DND-41 (cell line): ENCODE results near the gene TLNRD1.

Experiments used
- ATAC-seq: fragments of 200-7000 bp; cut with Tn5 transposase; 3 replicates; pipeline ENCODE4 v1.9.1; 2021; ENCODE audit warnings: low read depth; ENCODE audit not compliant: insufficient read depth
- DNase-seq: peaks from one replicate; pipeline ENCODE4 v3.0.0-alpha.2; 2020
- H2AFZ ChIP-seq: 2 replicates; pipeline ENCODE4 v1.6.0; 2012; ENCODE audit warnings: low read depth, low read length
- H3K27ac ChIP-seq: 2 replicates; pipeline ENCODE4 v1.5.1; 2012; ENCODE audit warnings: low read length, inconsistent platforms
- H3K27me3 ChIP-seq: fragments of 200-600 bp; sonication (generic); 2 replicates; pipeline ENCODE4 v1.6.0; 2012; ENCODE audit warnings: low read length, mild to moderate bottlenecking, inconsistent platforms; ENCODE audit not compliant: insufficient read depth, poor library complexity
- H3K36me3 ChIP-seq: 2 replicates; pipeline ENCODE4 v1.5.1; 2012; ENCODE audit warnings: low read length, inconsistent platforms; ENCODE audit not compliant: insufficient read depth
- H3K4me1 ChIP-seq: 2 replicates; pipeline ENCODE4 v1.5.1; 2012; ENCODE audit warnings: mild to moderate bottlenecking, low read length; ENCODE audit not compliant: insufficient read depth
- H3K4me2 ChIP-seq: 2 replicates; pipeline ENCODE4 v1.6.0; 2012; ENCODE audit warnings: mild to moderate bottlenecking, moderate library complexity, low read length, inconsistent platforms; ENCODE audit not compliant: insufficient read depth
- H3K4me3 ChIP-seq, 2 experiments: fragments of 200-600 bp in 1 of 2; shearing (Covaris generic) in 1 of 2; 2 replicates each; pipeline ENCODE4 v1.5.1; 2012 to 2016; ENCODE audit warnings: inconsistent platforms in 2 of 2, low read length in 2 of 2, mild to moderate bottlenecking in 2 of 2, low read depth in 1 of 2, moderate library complexity in 1 of 2
- H3K79me2 ChIP-seq: 2 replicates; pipeline ENCODE4 v1.6.0; 2012; ENCODE audit warnings: low read length, inconsistent platforms; ENCODE audit not compliant: insufficient read depth
- H3K9ac ChIP-seq: 2 replicates; pipeline ENCODE4 v1.6.0; 2012; ENCODE audit warnings: low read depth, mild to moderate bottlenecking, inconsistent platforms, low read length, moderate library complexity
- H3K9me3 ChIP-seq: 2 replicates; pipeline ENCODE4 v1.5.1; 2012; ENCODE audit warnings: low read length, moderate library complexity, mild to moderate bottlenecking, inconsistent platforms; ENCODE audit not compliant: insufficient read depth, severe bottlenecking
- H4K20me1 ChIP-seq: 2 replicates; pipeline ENCODE4 v1.6.0; 2012; ENCODE audit warnings: low read length; ENCODE audit not compliant: insufficient read depth
- CTCF ChIP-seq: IDR thresholded peaks from 2 replicates; pipeline ENCODE4 v1.5.1; 2012; ENCODE audit warnings: borderline replicate concordance, low read length, moderate library complexity, mild to moderate bottlenecking; ENCODE audit not compliant: poor library complexity, severe bottlenecking; ENCODE audit errors: extremely low read depth
- EZH2 ChIP-seq: IDR thresholded peaks from 3 replicates; pipeline ENCODE4 v1.6.1; 2012; ENCODE audit warnings: borderline replicate concordance, low read depth, mild to moderate bottlenecking, moderate library complexity, low read length, inconsistent platforms; ENCODE audit not compliant: severe bottlenecking

Gene TLNRD1

GRCh38 chr15:81029414-81030300 is 28.9 kb downstream of the TLNRD1 start:
- Histone ChIP-seq H3K79me2 (no peaks in the 10 kb centered on the region), H3K4me3 (no peak overlapping the region), H3K27ac (no peak overlapping the region), H3K4me1 (no peaks in the 10 kb centered on the region), H2AFZ (no peak overlapping the region), H4K20me1 (no peaks in the 10 kb centered on the region), H3K9ac (no peak overlapping the region), H3K27me3 (no peaks in the 10 kb centered on the region), H3K36me3 (no peaks in the 10 kb centered on the region), H3K4me2 (no peak overlapping the region), H3K9me3 (no peaks in the 10 kb centered on the region)
- DNase-seq: no peak
- no peak for ATAC-seq
- TF ChIP-seq CTCF (no peak), EZH2 (no peak)

- ATAC-seq (no peak), DNase-seq (no peak)
- H2AFZ ChIP-seq: no peak overlapping the region
- no peaks in the 10 kb centered on the region for H4K20me1 ChIP-seq
- no peak overlapping the region for H3K27ac ChIP-seq
- H3K79me2 ChIP-seq: no peaks in the 10 kb centered on the region
- H3K4me2 ChIP-seq: no peak overlapping the region
- H3K9ac ChIP-seq: no peak overlapping the region
- H3K9me3 ChIP-seq: no peaks in the 10 kb centered on the region
- no peak overlapping the region for H3K4me3 ChIP-seq
- no peaks in the 10 kb centered on the region for H3K27me3 ChIP-seq
- H3K36me3 ChIP-seq: no peaks in the 10 kb centered on the region
- no peak for TF ChIP-seq EZH2
- TF ChIP-seq CTCF: no peak
- H3K4me1 ChIP-seq: no peaks in the 10 kb centered on the region
These were observed 29.6 kb downstream of the TLNRD1 start for GRCh38 chr15:81030301-81030750.

- Histone ChIP-seq H3K79me2 (no peaks in the 10 kb centered on the region), H3K4me2 (no peak overlapping the region), H3K36me3 (no peaks in the 10 kb centered on the region), H3K9ac (no peak overlapping the region), H3K4me1 (no peaks in the 10 kb centered on the region), H3K4me3 (no peak overlapping the region), H3K27ac (no peak overlapping the region), H3K9me3 (no peaks in the 10 kb centered on the region), H3K27me3 (no peaks in the 10 kb centered on the region), H4K20me1 (no peaks in the 10 kb centered on the region), H2AFZ (no peak overlapping the region)
- TF ChIP-seq CTCF (no peak), EZH2 (no peak)
- DNase-seq: no peak
- no peak for ATAC-seq
These were observed 30.5 kb downstream of the TLNRD1 start for GRCh38 chr15:81031203-81031602.
